Panc1 (cell line): ENCODE measurements around the gene OR8A1.

Experiments used
- CTCF ChIP-seq: fragments of 450-650 bp; IDR thresholded peaks from 2 replicates; pipeline ENCODE4 v1.5.1; 2017; ENCODE audit warnings: mild to moderate bottlenecking
- POLR2AphosphoS5 ChIP-seq: IDR thresholded peaks from 2 replicates; pipeline ENCODE4 v1.6.1; 2012; ENCODE audit warnings: mild to moderate bottlenecking, low read depth, low read length, moderate library complexity
- SIN3A ChIP-seq: IDR thresholded peaks from 2 replicates; pipeline ENCODE4 v1.6.1; 2012; ENCODE audit warnings: low read depth, mild to moderate bottlenecking, low read length, moderate library complexity, borderline replicate concordance; ENCODE audit not compliant: insufficient read depth

- TF ChIP-seq CTCF (no peak), POLR2AphosphoS5 (no peak), SIN3A (no peak)
These were observed 42.2 kb downstream of the OR8A1 start for GRCh38 chr11:124612045-124612444.
